Daoy (cell line): ENCODE measurements around the gene TRMT11. TPM values are rescaled to one million over a fixed set of nuclear protein-coding genes. Genes with fewer than 3 reads are reported as not detected.
"Not testable (repeated sequence)": the region's sequence is repeated elsewhere in the genome, so short reads cannot be mapped to it uniquely, and the experiment has no call there.

Experiments used
- DNase-seq: peaks from one replicate; pipeline ENCODE4 v3.0.0-alpha.2; 2015; ENCODE audit warnings: low read depth
- total RNA-seq: library from RNA; depleted of rRNA; stranded (reverse); fragments of >200 nt; shearing (Covaris generic); gene quantifications from 2 replicates; pipeline ENCODE4 v1.2.3, GENCODE V29; 2014

TRMT11 gene
- total RNA-seq, 1 experiment from 2014 or later = 31.5 TPM

GRCh38 chr6:126047648-126048047 is 61.3 kb downstream of the TRMT11 start:
- no peak for DNase-seq

GRCh38 chr6:126048635-126049034 is 62.3 kb downstream of the TRMT11 start:
- DNase-seq = no peak

- no peak for DNase-seq
Measured at GRCh38 chr6:126050795-126051194, 64.5 kb downstream of the TRMT11 start.

- DNase-seq = no peak
Measured at GRCh38 chr6:126051791-126052190, 65.5 kb downstream of the TRMT11 start.

GRCh38 chr6:126052485-126052884 is 66.1 kb downstream of the TRMT11 start:
- DNase-seq = no peak

GRCh38 chr6:126054258-126054702 is 67.9 kb downstream of the TRMT11 start:
- DNase-seq = peak; percentile 40

DNA sequence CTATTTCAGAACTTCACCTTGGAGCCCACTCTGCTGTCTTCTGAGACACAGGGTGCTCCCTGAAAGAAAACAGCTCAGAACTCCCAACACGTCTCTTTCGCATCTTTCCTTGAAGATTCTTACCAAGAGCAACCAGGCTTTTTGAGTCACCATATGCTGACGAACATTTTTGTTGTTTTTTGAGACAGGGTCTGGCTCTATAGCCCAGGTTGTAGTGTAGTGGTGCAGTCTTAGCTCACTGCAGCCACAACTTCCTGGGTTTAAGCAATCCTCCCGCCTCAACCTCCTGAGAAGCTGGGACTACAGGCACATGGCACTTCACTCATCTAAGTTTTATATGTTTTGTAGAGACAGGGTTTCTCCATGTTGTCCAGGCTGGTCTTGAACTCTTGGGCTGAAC is 68.5 kb downstream of the TRMT11 start:
- DNase-seq = no peak

- DNase-seq = no peak
Measured at GRCh38 chr6:126055449-126055848, 69.1 kb downstream of the TRMT11 start.

- no peak for DNase-seq
Measured at GRCh38 chr6:126056355-126057004, 70.1 kb downstream of the TRMT11 start.

DNA sequence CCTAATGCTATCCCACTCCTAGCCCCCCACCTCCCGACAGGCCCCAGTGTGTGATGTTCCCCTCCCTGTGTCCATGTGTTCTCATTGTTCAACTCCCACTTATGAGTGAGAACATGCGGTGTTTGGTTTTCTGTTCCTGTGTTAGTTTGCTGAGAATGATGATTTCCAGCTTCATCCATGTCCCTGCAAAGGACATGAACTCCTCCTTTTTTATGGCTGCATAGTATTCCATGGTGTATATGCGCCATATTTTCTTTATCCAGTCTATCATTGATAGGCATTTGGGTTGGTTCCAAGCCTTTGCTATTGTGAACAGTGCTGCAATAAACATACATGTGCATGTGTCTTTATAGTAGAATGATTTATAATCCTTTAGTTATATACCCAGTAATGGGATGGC is 71.7 kb downstream of the TRMT11 start:
- DNase-seq = not testable (repeated sequence)

GRCh38 chr6:126060400-126060799 is 74.1 kb downstream of the TRMT11 start:
- no peak for DNase-seq

DNA sequence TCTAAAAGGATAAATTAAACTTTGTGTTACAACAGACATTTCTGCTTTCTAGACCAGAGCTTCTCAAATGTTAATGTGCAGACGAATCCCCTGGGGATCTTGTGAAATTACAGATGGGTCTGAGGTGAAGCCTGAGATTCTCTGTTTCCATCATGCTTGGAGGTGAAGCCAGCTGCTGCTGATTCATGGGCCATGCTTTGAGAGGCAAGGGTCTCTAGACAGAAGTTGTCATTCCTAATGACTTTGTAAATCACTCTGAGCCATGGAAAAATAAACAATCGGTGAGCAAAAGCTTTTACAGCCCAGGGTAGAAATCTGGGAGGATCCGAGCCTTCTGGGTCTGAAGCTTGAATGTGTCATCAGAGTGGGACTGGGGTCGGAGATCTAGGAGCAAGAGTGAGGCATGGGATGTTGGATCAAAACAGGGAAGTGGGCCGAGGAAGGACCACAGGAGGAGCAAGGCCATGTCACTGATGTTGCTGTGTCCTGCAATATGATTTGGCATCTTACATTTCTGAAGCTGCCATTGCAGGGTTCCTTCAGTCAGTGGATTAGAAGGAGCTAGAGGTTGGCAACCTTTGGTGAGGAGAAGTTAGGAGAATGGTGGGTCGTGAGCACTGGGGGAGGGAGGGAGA is 77.3 kb downstream of the TRMT11 start:
- DNase-seq = peak; percentile 66

DNA sequence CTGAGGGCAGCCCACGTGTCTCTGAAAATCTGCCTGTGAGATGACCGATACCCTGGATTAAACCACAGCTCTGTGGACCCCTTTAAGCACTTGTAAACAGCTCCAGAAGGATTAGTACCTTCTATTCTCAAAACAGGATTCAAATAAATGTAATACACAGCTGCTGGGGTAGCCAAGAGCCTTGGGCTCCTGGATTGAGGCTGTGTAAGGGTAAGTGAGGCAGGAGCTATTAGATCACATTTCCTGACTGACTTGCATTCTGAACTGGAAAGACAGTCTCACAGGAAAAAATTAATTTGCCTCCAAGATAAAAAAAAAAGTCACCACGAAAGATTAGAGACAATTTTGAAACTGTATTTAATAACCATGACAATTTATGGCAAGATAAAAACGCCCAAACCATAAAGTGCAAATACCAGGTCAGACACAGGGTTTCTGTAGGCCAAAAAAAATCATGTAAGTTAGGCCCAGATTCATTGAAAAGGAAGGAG is 78.0 kb downstream of the TRMT11 start:
- DNase-seq = no peak

DNA sequence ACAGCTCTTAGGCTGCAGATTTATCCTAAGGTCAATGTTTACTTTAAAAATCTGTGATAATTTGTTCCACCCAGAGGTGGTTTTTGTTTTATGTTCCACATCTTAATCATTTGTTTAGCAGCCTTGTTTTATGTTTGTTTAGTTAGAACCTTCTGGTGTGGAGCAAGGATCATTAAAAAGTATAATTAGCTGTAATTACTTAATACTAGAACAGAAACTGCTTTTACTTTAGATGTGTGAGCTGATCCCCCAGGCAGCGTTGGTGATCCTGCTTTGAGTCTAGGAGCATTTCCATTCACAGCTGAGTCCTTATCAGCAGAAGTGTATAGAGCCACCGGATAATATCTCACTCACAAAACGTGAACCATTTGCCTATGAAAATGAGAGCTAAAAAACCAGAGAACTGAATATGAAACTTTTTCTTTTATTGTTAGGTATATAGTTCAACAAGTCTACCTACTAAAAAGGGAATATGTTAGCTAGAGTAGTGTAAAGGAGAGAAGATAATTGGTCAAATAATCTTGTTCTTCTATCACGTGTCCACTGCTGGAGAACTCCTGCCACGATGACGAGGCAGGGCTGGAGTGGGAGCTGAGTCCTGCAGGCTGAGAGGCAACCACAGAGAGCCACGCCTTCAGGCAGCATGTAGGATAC is 78.5 kb downstream of the TRMT11 start:
- peak; percentile 33 for DNase-seq

GRCh38 chr6:126066053-126067048 is 80.0 kb downstream of the TRMT11 start:
- no peak for DNase-seq

- DNase-seq = no peak
Measured at GRCh38 chr6:126067073-126067472, 80.7 kb downstream of the TRMT11 start.

DNA sequence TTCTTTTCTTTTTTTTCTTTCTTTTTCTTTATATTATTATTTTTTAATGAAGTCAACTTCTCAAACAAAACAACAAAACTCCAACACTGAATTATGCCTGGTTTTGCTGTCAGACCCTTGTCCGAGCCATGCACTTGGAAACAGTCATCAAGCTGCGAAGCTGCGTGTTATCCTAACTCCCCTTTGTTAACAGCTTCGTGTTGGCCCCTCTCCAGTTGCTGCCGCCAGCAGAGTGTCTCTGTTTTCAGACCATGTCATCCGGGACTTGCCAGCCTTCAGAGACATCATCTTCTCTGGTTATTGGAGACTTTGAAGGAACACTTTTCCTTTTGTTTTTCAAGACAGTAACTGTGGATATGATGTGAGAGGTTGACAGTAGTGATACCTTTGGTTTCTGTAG is 83.1 kb downstream of the TRMT11 start:
- DNase-seq = no peak

DNA sequence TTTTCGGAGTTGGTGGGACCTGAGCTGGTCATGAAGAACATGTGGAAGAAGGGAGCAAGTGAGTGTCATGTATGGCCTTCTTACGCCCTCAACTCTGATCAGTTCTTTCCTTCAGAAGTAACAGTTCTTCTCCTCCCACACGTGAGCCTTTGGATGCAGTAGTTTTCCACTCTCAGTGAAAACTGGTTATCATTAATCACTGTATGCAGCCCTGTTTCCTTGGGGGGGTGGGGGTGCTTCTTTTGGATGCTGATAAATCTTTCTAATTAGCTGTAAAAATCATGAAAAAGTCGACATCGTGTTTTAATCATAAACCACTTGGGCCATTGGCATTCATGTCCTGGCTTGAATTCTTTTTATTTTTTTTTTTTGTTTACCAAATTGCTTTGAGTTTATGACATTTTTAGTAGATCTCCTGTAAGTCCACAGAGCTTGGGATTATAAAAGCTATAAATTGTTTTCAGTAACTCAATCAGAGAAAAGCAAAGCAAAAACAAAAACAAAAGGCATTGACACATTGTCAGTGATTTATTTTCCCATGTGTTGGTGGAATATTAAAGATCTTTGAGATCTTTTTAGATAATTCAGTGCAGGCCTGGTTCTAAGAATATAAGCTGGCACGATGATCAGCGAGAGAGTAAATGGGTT is 84.8 kb downstream of the TRMT11 start:
- no peak for DNase-seq

DNA sequence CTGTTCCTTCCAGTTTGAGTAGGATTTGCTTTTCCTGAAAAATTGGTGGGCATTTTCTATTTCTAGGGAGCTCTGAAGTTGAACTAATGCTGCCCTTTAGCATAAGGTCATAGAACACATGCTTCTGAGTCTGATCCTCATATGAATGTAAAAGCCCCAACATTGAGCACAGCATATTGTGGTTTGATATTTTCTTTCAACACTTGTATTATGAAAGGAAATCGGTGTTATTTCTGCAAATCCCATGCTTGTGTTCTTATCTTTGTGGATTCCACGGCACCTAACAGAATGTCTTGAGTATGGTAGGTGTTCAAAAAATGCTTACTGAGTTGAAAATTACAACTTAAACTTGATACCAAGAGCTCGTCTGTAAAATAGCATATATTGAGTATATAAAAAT is 85.8 kb downstream of the TRMT11 start:
- no peak for DNase-seq

DNA sequence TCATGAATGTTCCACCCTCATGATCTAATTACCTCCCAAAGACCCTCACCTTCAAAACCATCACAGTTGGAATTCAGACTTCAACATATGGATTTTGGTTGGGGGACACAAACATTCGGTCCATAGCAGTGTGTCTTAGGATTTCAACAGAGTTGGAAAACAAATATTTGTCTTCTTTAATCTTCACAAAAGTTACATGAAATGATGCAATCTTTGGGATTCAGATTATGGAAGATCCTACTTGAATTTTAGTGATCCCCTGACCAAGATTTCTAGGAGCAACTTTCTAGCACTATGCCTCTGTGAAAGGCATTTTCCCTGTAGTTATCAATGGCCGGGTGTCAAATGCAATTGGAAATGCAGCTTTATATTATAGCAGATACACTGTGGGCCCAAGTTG is 86.5 kb downstream of the TRMT11 start:
- no peak for DNase-seq
